Peyer's patch (tissue), 4 donors: Measurements from ENCODE around the gene NPAS2. TPM values are rescaled to one million over a fixed set of nuclear protein-coding genes. Genes with fewer than 3 reads are reported as not detected.

Experiments used
- DNase-seq, 3 donors: peaks; one replicate each; pipeline ENCODE4 v3.0.0-alpha.2; 2017 to 2019
- H3K27ac ChIP-seq, 4 donors: fragments of 200-600 bp; sonication (generic); one replicate each; pipeline ENCODE4 v1.5.1; 2016 to 2019
- H3K27me3 ChIP-seq, 2 donors: fragments of 200-600 bp; sonication (generic); one replicate each; pipeline ENCODE4 v1.5.1; 2019
- H3K36me3 ChIP-seq, 3 donors: fragments of 200-600 bp; sonication (generic); one replicate each; pipeline ENCODE4 v1.5.1; 2016 to 2019
- H3K4me1 ChIP-seq, 4 donors: fragments of 200-600 bp; sonication (generic); one replicate each; pipeline ENCODE4 v1.5.1; 2016 to 2019
- H3K4me3 ChIP-seq, 4 donors: fragments of 200-600 bp; sonication (generic); 1 replicate in 3 of 4; 2 replicates in 1 of 4; pipeline ENCODE4 v1.5.1; 2016 to 2019; ENCODE audit warnings: mild to moderate bottlenecking in 1 of 4
- H3K9me3 ChIP-seq, 4 donors: fragments of 200-600 bp; sonication (generic); one replicate each; pipeline ENCODE4 v1.5.1; 2016 to 2019; ENCODE audit warnings: mild to moderate bottlenecking in 1 of 4
- POLR2A ChIP-seq, 2 donors: fragments of 450-650 bp; IDR thresholded peaks; one replicate each; pipeline ENCODE4 v1.5.1; 2017; ENCODE audit warnings: antibody characterized with exemption in 2 of 2, mild to moderate bottlenecking in 2 of 2, moderate library complexity in 2 of 2
- total RNA-seq, 4 donors: library from RNA; depleted of rRNA; stranded (reverse); fragments of >200 nt; gene quantifications; one replicate each; pipeline ENCODE4 v1.1.0, GENCODE V29; 2016
- TF ChIP-seq, protein P1 (sequence below), 6 experiments: fragments of 450-650 bp in 4 of 6; fragments of 200-600 bp in 2 of 6; sonication (generic) in 1 of 6; IDR thresholded peaks; one replicate each; pipeline ENCODE4 v1.5.1; 2017 to 2019; ENCODE audit warnings: antibody characterized with exemption in 6 of 6, mild to moderate bottlenecking in 3 of 6, moderate library complexity in 1 of 6

NPAS2 gene
- total RNA-seq, 4 donors from 2014 or later = 29.7 to 99.5 (median 95.5) TPM

DNA sequence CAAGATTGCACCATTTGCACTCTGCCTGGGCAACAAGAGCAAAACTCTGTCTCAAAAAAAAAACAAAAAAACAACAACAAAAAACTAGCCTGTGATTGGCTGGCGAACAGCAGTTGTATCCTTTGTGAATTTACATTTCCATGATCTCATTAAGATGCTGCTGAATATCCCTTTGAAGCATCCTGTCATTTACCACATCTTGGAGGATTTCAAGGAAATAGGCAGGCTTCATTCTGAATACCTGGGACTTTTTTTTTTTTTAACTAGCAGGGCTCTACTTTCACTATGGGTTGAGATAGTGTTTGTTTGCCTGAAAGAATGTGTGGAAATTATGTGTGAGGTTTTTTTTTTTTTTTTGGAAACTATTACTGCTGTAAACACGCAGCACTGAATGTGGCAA, 132.6 kb downstream of the NPAS2 start:
- no peaks in the 10 kb centered on the region for H3K9me3 ChIP-seq
- no peak for DNase-seq
- H3K36me3 ChIP-seq = peaks cover 0 to 13% (median 0%) of the 10 kb centered on the region in 3 donors
- H3K4me3 ChIP-seq = no peak overlapping the region
- H3K27ac ChIP-seq = no peak overlapping the region
- H3K27me3 ChIP-seq = no peaks in the 10 kb centered on the region
- H3K4me1 ChIP-seq = no peaks in the 10 kb centered on the region
- TF ChIP-seq POLR2A (IDR thresholded peaks at IDR 0.05) = no peak
- TF ChIP-seq, protein P1, sequence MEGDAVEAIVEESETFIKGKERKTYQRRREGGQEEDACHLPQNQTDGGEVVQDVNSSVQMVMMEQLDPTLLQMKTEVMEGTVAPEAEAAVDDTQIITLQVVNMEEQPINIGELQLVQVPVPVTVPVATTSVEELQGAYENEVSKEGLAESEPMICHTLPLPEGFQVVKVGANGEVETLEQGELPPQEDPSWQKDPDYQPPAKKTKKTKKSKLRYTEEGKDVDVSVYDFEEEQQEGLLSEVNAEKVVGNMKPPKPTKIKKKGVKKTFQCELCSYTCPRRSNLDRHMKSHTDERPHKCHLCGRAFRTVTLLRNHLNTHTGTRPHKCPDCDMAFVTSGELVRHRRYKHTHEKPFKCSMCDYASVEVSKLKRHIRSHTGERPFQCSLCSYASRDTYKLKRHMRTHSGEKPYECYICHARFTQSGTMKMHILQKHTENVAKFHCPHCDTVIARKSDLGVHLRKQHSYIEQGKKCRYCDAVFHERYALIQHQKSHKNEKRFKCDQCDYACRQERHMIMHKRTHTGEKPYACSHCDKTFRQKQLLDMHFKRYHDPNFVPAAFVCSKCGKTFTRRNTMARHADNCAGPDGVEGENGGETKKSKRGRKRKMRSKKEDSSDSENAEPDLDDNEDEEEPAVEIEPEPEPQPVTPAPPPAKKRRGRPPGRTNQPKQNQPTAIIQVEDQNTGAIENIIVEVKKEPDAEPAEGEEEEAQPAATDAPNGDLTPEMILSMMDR (IDR thresholded peaks at IDR 0.05) = no peak

DNA sequence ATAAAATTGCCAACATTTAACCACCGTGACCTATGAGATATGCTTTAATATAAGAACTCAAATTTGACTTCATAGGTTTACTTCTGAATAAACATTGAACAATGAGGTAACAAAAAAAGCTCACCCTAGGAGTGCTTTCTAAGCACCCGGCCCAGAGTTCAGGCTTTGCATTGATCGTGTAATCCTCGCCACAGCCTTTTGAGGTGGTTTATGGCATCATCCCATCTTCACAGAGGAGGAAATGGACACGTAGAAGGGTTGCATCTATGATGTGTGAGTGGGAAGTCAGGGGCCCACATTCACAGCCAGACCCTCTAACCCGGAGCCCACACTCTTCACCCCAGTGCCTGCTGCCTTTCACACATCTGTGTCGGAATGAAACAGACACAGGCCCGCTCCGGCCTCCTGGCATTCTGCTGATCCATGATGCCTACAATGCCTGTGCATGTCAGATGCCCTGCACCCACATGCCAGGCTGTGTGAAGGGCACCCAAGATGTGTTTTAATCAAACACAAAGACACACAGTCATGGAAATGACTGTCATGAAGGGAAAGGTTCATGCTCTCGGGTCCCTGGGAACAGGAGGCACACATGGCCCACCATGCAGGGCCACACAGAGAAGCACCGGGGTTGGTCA, 133.6 kb downstream of the NPAS2 start:
- Histone ChIP-seq H3K36me3 (peaks cover 0 to 13% (median 0%) of the 10 kb centered on the region in 3 donors), H3K4me1 (no peaks in the 10 kb centered on the region), H3K4me3 (no peak overlapping the region), H3K9me3 (no peaks in the 10 kb centered on the region), H3K27ac (no peak overlapping the region), H3K27me3 (no peaks in the 10 kb centered on the region)
- no peak for DNase-seq
- no peak for TF ChIP-seq POLR2A (IDR thresholded peaks at IDR 0.05)
- TF ChIP-seq, protein P1 (IDR thresholded peaks at IDR 0.05) = no peak

DNA sequence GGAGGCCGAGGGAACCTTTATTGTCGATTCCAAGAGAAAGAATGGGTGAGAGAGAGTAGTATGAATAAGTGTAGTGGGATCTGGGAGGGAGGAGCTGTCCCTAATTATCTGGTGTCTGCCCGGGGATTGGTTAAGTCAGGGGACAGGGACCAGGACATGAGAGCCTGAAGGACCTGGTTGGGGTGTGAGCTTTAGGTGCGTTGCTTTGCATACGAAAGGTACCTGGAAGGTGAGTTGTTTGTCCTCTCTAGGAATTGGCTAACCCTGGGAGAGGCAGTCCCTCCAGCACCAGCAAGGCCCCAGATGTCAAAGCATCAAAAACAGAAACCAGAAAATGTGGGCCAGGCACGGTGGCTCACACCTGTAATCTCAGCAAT, 134.1 kb downstream of the NPAS2 start:
- H3K4me3 ChIP-seq = no peak overlapping the region
- no peaks in the 10 kb centered on the region for H3K4me1 ChIP-seq
- H3K27me3 ChIP-seq = no peaks in the 10 kb centered on the region
- H3K27ac ChIP-seq = no peak overlapping the region
- H3K9me3 ChIP-seq = no peaks in the 10 kb centered on the region
- H3K36me3 ChIP-seq = peaks cover 0 to 13% (median 0%) of the 10 kb centered on the region in 3 donors
- DNase-seq = no peak
- no peak for TF ChIP-seq POLR2A (IDR thresholded peaks at IDR 0.05)

DNA sequence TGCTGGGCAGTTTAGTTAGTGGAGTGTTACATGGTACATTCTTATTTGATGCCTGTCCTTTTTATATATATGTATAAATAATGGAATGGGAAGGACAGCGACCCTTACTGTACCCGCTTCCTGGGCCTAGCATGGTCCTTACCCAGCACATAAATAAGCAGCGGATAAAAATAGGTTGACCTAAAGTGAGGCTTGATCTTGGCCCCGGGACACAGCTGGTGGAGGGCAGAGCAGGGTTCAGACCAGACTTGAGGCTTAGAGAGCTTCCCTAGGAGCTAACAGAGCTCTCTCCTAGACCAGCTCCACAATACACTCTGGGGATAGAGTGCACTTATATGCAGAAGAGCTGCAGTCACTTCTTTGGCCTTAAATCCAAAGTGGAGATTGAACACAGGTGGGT, 135.3 kb downstream of the NPAS2 start:
- no peaks in the 10 kb centered on the region for H3K27me3 ChIP-seq
- H3K27ac ChIP-seq = no peak overlapping the region
- H3K9me3 ChIP-seq = no peaks in the 10 kb centered on the region
- H3K4me1 ChIP-seq = no peaks in the 10 kb centered on the region
- TF ChIP-seq, protein P1 (IDR thresholded peaks at IDR 0.05) = no peak
- no peak for TF ChIP-seq POLR2A (IDR thresholded peaks at IDR 0.05)
- peaks cover 0 to 3% (median 0%) of the 10 kb centered on the region in 3 donors for H3K36me3 ChIP-seq
- no peak for DNase-seq
- H3K4me3 ChIP-seq = no peak overlapping the region

DNA sequence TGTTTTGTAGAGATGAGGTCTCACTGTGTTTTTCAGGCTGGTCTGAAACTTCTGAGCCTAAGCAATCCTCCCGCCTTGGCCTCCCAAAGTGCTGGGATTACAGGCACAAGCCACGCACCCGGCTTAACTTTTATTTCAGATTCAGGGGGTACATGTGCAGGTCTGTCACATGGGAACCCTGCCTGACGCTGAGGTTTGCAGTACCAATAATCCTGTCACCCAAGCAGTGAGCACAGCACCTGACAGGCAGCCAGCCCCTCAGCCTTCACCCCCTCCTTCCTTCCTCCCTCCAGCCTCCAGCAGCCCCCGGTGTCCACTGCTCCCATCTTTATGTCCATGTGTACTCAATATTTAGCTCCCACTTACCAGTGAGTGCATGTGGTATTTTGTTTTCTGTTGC, 136.1 kb downstream of the NPAS2 start:
- no peaks in the 10 kb centered on the region for H3K36me3 ChIP-seq
- no peak overlapping the region for H3K27ac ChIP-seq
- H3K4me3 ChIP-seq = no peak overlapping the region
- no peak for DNase-seq
- H3K4me1 ChIP-seq = no peaks in the 10 kb centered on the region
- H3K27me3 ChIP-seq = no peaks in the 10 kb centered on the region
- no peaks in the 10 kb centered on the region for H3K9me3 ChIP-seq
- TF ChIP-seq POLR2A (IDR thresholded peaks at IDR 0.05) = no peak
- TF ChIP-seq, protein P1 (IDR thresholded peaks at IDR 0.05) = no peak

DNA sequence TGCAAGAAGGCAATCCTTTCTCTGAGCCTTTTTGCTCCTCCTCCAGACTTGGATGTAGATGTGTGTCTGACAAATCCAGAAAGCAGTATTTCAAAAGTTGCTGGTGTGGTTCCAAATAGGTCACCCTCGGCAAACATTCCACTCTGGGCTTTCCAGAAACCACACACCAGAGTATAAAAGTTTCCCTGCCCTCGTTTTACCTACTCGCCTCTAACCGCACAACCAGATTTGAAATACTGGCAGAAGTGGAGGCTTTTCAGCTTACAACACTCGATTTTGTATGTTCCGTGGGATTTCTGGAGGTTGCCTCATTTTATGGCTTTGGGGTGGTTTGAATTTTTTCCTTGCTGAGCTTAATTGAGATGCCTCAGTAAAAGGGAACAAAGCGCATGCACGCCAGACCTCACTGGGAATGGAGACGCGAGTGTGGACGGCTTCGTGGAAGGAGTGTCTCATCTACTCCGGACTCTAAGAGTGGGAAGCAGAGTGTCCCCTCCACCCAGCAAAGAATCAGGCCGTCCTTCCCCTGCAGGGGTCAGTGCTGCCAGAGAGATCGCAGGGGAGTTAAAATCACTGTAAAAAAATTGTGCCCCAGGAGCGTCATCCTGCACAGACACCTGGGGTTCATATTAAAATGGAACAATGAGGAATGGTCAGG, 138.2 kb downstream of the NPAS2 start:
- no peaks in the 10 kb centered on the region for H3K27me3 ChIP-seq
- no peaks in the 10 kb centered on the region for H3K36me3 ChIP-seq
- DNase-seq = no peak
- H3K9me3 ChIP-seq = no peaks in the 10 kb centered on the region
- no peak overlapping the region for H3K27ac ChIP-seq
- H3K4me3 ChIP-seq = no peak overlapping the region
- TF ChIP-seq, protein P1 (IDR thresholded peaks at IDR 0.05) = no peak
- TF ChIP-seq POLR2A (IDR thresholded peaks at IDR 0.05) = no peak
- H3K4me1 ChIP-seq = no peaks in the 10 kb centered on the region
